ENCODE measurements around the gene EFNB1. TPM values are rescaled to one million over a fixed set of nuclear protein-coding genes. Genes with fewer than 3 reads are reported as not detected.

The EFNB1 gene
- polyA plus RNA-seq, 3 donors = 4.7 to 6.6 (median 5.4) TPM

DNA sequence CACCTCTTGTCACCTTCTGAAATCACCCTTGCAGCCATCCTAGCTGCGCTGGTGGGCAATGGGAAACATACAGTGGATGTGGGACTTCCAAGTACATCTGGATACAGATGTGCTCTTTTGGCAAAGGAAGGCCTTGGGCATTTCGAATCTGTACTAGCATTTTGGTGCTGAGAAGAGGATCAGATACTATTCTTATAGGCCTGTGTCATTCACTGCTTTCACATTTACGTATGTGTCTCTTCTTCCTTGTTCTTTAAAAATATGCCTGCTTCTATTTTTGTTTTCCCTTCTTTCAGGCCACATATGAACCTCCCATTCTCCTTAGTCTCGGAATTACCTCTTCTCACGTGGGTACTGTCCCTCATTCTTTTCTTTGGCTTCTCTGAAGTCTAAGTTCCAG, 53.1 kb downstream of the EFNB1 start:
- no peaks in the 10 kb centered on the region for H3K9me3 Mint-ChIP-seq

DNA sequence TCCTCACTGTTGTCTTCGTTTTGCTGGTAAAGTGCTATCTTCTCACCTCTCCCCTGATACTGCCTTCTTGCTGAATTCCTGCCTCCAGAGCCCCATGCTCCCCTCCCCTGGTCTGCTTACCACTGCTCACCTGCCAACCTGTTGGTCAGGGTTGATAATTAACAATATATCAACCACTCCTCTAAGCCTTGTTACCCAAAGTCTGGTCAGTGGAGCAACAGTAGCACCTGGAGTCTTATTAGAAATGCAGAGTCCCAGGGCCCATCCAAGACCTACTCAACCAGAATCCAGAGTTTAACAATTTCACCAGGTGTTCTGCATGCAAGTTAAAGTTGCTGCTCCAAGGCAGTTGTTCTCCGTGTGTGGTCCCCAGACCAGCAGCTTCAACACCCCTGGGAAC, 55.0 kb downstream of the EFNB1 start:
- H3K9ac ChIP-seq (ENCODE audit: insufficient read depth, low read length, poor library complexity, severe bottlenecking) = no peak overlapping the region
- Mint-ChIP-seq H3K27ac (no peak overlapping the region), H3K4me1 (no peaks in the 10 kb centered on the region), H3K4me3 (no peak overlapping the region), H3K36me3 (no peaks in the 10 kb centered on the region), H3K27me3 (ENCODE audit: low read depth in 3 of 3) (peaks cover 0 to 2% (median 1%) of the 10 kb centered on the region in 3 donors), H3K9me3 (no peaks in the 10 kb centered on the region)
- no peaks in the 10 kb centered on the region for H3K9me3 ChIP-seq (replicated peaks in 1 of 2; ENCODE audit: control insufficient read depth in 1 of 2, insufficient read depth in 1 of 2, low read length in 2 of 2)
- H3K4me1 ChIP-seq (ENCODE audit: control insufficient read depth in 1 of 2, insufficient read depth in 2 of 2, low read length in 2 of 2) = no peaks in the 10 kb centered on the region
- H3K79me2 ChIP-seq (ENCODE audit: insufficient read depth, low read length) = no peaks in the 10 kb centered on the region
- no peaks in the 10 kb centered on the region for H3K27me3 ChIP-seq (ENCODE audit: control insufficient read depth in 2 of 2, insufficient read depth in 2 of 2, low read length in 2 of 2)
- no peak for DNase-seq
- intact Hi-C loops (cut with micrococcal nuclease) = no loop called here
- no peak overlapping the region for H3K4me3 ChIP-seq (replicated peaks in 1 of 3; ENCODE audit: low read depth in 2 of 3, low read length in 3 of 3)
- no peak overlapping the region for H3K4me2 ChIP-seq (replicated peaks; ENCODE audit: extremely low read depth, low read length, poor library complexity, severe bottlenecking)
- H2AFZ ChIP-seq (ENCODE audit: insufficient read depth, low read depth, low read length, poor library complexity, severe bottlenecking) = no peak overlapping the region
- no peaks in the 10 kb centered on the region for H4K20me1 ChIP-seq (ENCODE audit: insufficient read depth, low read length)
- WGBS (ENCODE audit: insufficient coverage) = 100% methylated on average over 1 of the region's 2 CpGs
- H3K36me3 ChIP-seq (replicated peaks in 1 of 2; ENCODE audit: control insufficient read depth in 1 of 2, insufficient read depth in 2 of 2, low read length in 2 of 2) = no peaks in the 10 kb centered on the region
- no peak overlapping the region for H3K27ac ChIP-seq (ENCODE audit: low read depth in 1 of 2, low read length in 2 of 2)
- TF ChIP-seq, protein P1, sequence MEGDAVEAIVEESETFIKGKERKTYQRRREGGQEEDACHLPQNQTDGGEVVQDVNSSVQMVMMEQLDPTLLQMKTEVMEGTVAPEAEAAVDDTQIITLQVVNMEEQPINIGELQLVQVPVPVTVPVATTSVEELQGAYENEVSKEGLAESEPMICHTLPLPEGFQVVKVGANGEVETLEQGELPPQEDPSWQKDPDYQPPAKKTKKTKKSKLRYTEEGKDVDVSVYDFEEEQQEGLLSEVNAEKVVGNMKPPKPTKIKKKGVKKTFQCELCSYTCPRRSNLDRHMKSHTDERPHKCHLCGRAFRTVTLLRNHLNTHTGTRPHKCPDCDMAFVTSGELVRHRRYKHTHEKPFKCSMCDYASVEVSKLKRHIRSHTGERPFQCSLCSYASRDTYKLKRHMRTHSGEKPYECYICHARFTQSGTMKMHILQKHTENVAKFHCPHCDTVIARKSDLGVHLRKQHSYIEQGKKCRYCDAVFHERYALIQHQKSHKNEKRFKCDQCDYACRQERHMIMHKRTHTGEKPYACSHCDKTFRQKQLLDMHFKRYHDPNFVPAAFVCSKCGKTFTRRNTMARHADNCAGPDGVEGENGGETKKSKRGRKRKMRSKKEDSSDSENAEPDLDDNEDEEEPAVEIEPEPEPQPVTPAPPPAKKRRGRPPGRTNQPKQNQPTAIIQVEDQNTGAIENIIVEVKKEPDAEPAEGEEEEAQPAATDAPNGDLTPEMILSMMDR (IDR thresholded peaks at IDR 0.05) = no peak

More for the DNA sequence above, 53.1 kb downstream of the EFNB1 start:
- H3K79me2 ChIP-seq (ENCODE audit: insufficient read depth, low read length) = no peaks in the 10 kb centered on the region
- Mint-ChIP-seq H3K27me3 (ENCODE audit: low read depth in 3 of 3) (peaks cover 1 to 6% (median 1%) of the 10 kb centered on the region in 3 donors), H3K27ac (no peak overlapping the region), H3K4me1 (no peaks in the 10 kb centered on the region), H3K36me3 (no peaks in the 10 kb centered on the region), H3K4me3 (no peak overlapping the region)
- no peaks in the 10 kb centered on the region for H3K27me3 ChIP-seq (ENCODE audit: control insufficient read depth in 2 of 2, insufficient read depth in 2 of 2, low read length in 2 of 2)
- DNase-seq = no peak
- H3K4me2 ChIP-seq (replicated peaks; ENCODE audit: extremely low read depth, low read length, poor library complexity, severe bottlenecking) = no peak overlapping the region
- no peak overlapping the region for H3K4me3 ChIP-seq (replicated peaks in 1 of 3; ENCODE audit: low read depth in 2 of 3, low read length in 3 of 3)
- no peak overlapping the region for H2AFZ ChIP-seq (ENCODE audit: insufficient read depth, low read depth, low read length, poor library complexity, severe bottlenecking)
- H3K9ac ChIP-seq (ENCODE audit: insufficient read depth, low read length, poor library complexity, severe bottlenecking) = no peak overlapping the region
- H3K27ac ChIP-seq (ENCODE audit: low read depth in 1 of 2, low read length in 2 of 2) = no peak overlapping the region
- intact Hi-C loops (cut with micrococcal nuclease) = no loop called here
- TF ChIP-seq, protein P1 (IDR thresholded peaks at IDR 0.05) = no peak
- H4K20me1 ChIP-seq (ENCODE audit: insufficient read depth, low read length) = no peaks in the 10 kb centered on the region
- no peaks in the 10 kb centered on the region for H3K36me3 ChIP-seq (replicated peaks in 1 of 2; ENCODE audit: control insufficient read depth in 1 of 2, insufficient read depth in 2 of 2, low read length in 2 of 2)
- H3K9me3 ChIP-seq (replicated peaks in 1 of 2; ENCODE audit: control insufficient read depth in 1 of 2, insufficient read depth in 1 of 2, low read length in 2 of 2) = no peaks in the 10 kb centered on the region
- WGBS (ENCODE audit: insufficient coverage) = 92% methylated on average over 2 of the region's 5 CpGs
- H3K4me1 ChIP-seq (ENCODE audit: control insufficient read depth in 1 of 2, insufficient read depth in 2 of 2, low read length in 2 of 2) = no peaks in the 10 kb centered on the region

Measured in CD14-positive monocyte (primary cell).